Measurements from ENCODE around the gene CST4. TPM values are rescaled to one million over a fixed set of nuclear protein-coding genes. Genes with fewer than 3 reads are reported as not detected.
"Not testable (repeated sequence)": the region's sequence is repeated elsewhere in the genome, so short reads cannot be mapped to it uniquely, and the experiment has no call there.

The CST4 gene
- total and polyA plus RNA-seq, 7 experiments from 2014 or later = not detected

- H3K9me3 Mint-ChIP-seq; H3K27ac Mint-ChIP-seq; H3K36me3 Mint-ChIP-seq; H3K27me3 ChIP-seq (ENCODE audit: control insufficient read depth in 2 of 2, insufficient read depth in 2 of 2, low read length in 2 of 2); ATAC-seq; H3K4me3 ChIP-seq (ENCODE audit: low read length); H3K36me3 ChIP-seq (ENCODE audit: control insufficient read depth in 2 of 3, insufficient read depth in 3 of 3, low read length in 3 of 3); CTCF ChIA-PET; H3K9me3 ChIP-seq (ENCODE audit: control insufficient read depth in 2 of 3, low read length in 3 of 3); intact Hi-C loops (cut with micrococcal nuclease); H3K27ac ChIP-seq (ENCODE audit: low read depth, low read length); H3K4me1 Mint-ChIP-seq; POLR2A ChIA-PET; H3K4me1 ChIP-seq (ENCODE audit: control insufficient read depth in 2 of 2, insufficient read depth in 2 of 2, low read length in 2 of 2); DNase-seq; H3K4me3 Mint-ChIP-seq: not testable (repeated sequence)
- peaks cover 0 to 30% (median 14%) of the 10 kb centered on the region in 5 donors for H3K27me3 Mint-ChIP-seq
Observed at GRCh38 chr20:23722851-23723250, 34.0 kb upstream of the CST4 start.

- Histone ChIP-seq H3K27me3 (ENCODE audit: control insufficient read depth in 2 of 2, insufficient read depth in 2 of 2, low read length in 2 of 2) (no peaks in the 10 kb centered on the region), H3K4me3 (ENCODE audit: low read length) (no peak overlapping the region), H3K4me1 (ENCODE audit: control insufficient read depth in 2 of 2, insufficient read depth in 2 of 2, low read length in 2 of 2) (no peaks in the 10 kb centered on the region), H3K36me3 (ENCODE audit: control insufficient read depth in 2 of 3, insufficient read depth in 3 of 3, low read length in 3 of 3) (no peaks in the 10 kb centered on the region), H3K9me3 (ENCODE audit: control insufficient read depth in 2 of 3, low read length in 3 of 3) (no peaks in the 10 kb centered on the region), H3K27ac (ENCODE audit: low read depth, low read length) (no peak overlapping the region)
- Mint-ChIP-seq H3K27me3 (peaks cover 0 to 36% (median 20%) of the 10 kb centered on the region in 5 donors), H3K4me3 (no peak overlapping the region), H3K27ac (no peak overlapping the region), H3K9me3 (peaks cover 0 to 7% (median 2%) of the 10 kb centered on the region in 11 donors), H3K4me1 (no peaks in the 10 kb centered on the region), H3K36me3 (peaks cover 0 to 1% (median 0%) of the 10 kb centered on the region in 5 donors)
- DNase-seq = no peak
- ChIA-PET CTCF (no interaction called here), POLR2A (no interaction called here)
- intact Hi-C loops (cut with micrococcal nuclease) = no loop called here
- ATAC-seq = no peak
Observed at GRCh38 chr20:23721962-23722361, 33.1 kb upstream of the CST4 start.

- H3K36me3 ChIP-seq (ENCODE audit: control insufficient read depth in 2 of 3, insufficient read depth in 3 of 3, low read length in 3 of 3); ATAC-seq; H3K4me1 Mint-ChIP-seq; H3K4me3 Mint-ChIP-seq; intact Hi-C loops (cut with micrococcal nuclease); POLR2A ChIA-PET; H3K4me3 ChIP-seq (ENCODE audit: low read length); H3K27ac ChIP-seq (ENCODE audit: low read depth, low read length); H3K27me3 ChIP-seq (ENCODE audit: control insufficient read depth in 2 of 2, insufficient read depth in 2 of 2, low read length in 2 of 2); DNase-seq; H3K9me3 ChIP-seq (ENCODE audit: control insufficient read depth in 2 of 3, low read length in 3 of 3); H3K27ac Mint-ChIP-seq; H3K36me3 Mint-ChIP-seq; H3K4me1 ChIP-seq (ENCODE audit: control insufficient read depth in 2 of 2, insufficient read depth in 2 of 2, low read length in 2 of 2); CTCF ChIA-PET: not testable (repeated sequence)
- peaks cover 0 to 15% (median 5%) of the 10 kb centered on the region in 11 donors for H3K9me3 Mint-ChIP-seq
- peaks cover 0 to 37% (median 22%) of the 10 kb centered on the region in 5 donors for H3K27me3 Mint-ChIP-seq
Observed at GRCh38 chr20:23719351-23719750, 30.5 kb upstream of the CST4 start.

GRCh38 chr20:23711778-23712177 lies 22.9 kb upstream of the CST4 start:
- DNase-seq; H3K9me3 Mint-ChIP-seq; H3K27ac Mint-ChIP-seq; H3K4me3 ChIP-seq (ENCODE audit: low read length); H3K4me1 ChIP-seq (ENCODE audit: control insufficient read depth in 2 of 2, insufficient read depth in 2 of 2, low read length in 2 of 2); H3K4me1 Mint-ChIP-seq; H3K9me3 ChIP-seq (ENCODE audit: control insufficient read depth in 2 of 3, low read length in 3 of 3); H3K27ac ChIP-seq (ENCODE audit: low read depth, low read length); intact Hi-C loops (cut with micrococcal nuclease); POLR2A ChIA-PET; CTCF ChIA-PET; H3K27me3 Mint-ChIP-seq; H3K36me3 ChIP-seq (ENCODE audit: control insufficient read depth in 2 of 3, insufficient read depth in 3 of 3, low read length in 3 of 3); H3K27me3 ChIP-seq (ENCODE audit: control insufficient read depth in 2 of 2, insufficient read depth in 2 of 2, low read length in 2 of 2); ATAC-seq; H3K36me3 Mint-ChIP-seq; H3K4me3 Mint-ChIP-seq: not testable (repeated sequence)

- intact Hi-C loops (cut with micrococcal nuclease) = no loop called here
- Mint-ChIP-seq H3K4me3 (no peak overlapping the region), H3K27me3 (peaks cover 0 to 9% (median under 1%) of the 10 kb centered on the region in 5 donors), H3K36me3 (no peaks in the 10 kb centered on the region), H3K27ac (no peak overlapping the region), H3K4me1 (no peaks in the 10 kb centered on the region), H3K9me3 (peaks cover 0 to 1% (median 0%) of the 10 kb centered on the region in 11 donors)
- ATAC-seq = no peak
- H3K36me3 ChIP-seq (ENCODE audit: control insufficient read depth in 2 of 3, insufficient read depth in 3 of 3, low read length in 3 of 3) = no peaks in the 10 kb centered on the region
- H3K9me3 ChIP-seq (ENCODE audit: control insufficient read depth in 2 of 3, low read length in 3 of 3) = no peaks in the 10 kb centered on the region
- DNase-seq = no peak
- H3K27me3 ChIP-seq (ENCODE audit: control insufficient read depth in 2 of 2, insufficient read depth in 2 of 2, low read length in 2 of 2) = no peaks in the 10 kb centered on the region
- ChIA-PET CTCF (no interaction called here), POLR2A (no interaction called here)
- no peak overlapping the region for H3K27ac ChIP-seq (ENCODE audit: low read depth, low read length)
- H3K4me3 ChIP-seq (ENCODE audit: low read length) = no peak overlapping the region
- H3K4me1 ChIP-seq (ENCODE audit: control insufficient read depth in 2 of 2, insufficient read depth in 2 of 2, low read length in 2 of 2) = no peaks in the 10 kb centered on the region
Observed at GRCh38 chr20:23710771-23711170, 21.9 kb upstream of the CST4 start.

GRCh38 chr20:23705895-23706294 lies 17.1 kb upstream of the CST4 start:
- Histone ChIP-seq H3K9me3 (ENCODE audit: control insufficient read depth in 2 of 3, low read length in 3 of 3) (no peaks in the 10 kb centered on the region), H3K4me3 (ENCODE audit: low read length) (no peak overlapping the region), H3K27me3 (ENCODE audit: control insufficient read depth in 2 of 2, insufficient read depth in 2 of 2, low read length in 2 of 2) (no peaks in the 10 kb centered on the region), H3K27ac (ENCODE audit: low read depth, low read length) (no peak overlapping the region), H3K36me3 (ENCODE audit: control insufficient read depth in 2 of 3, insufficient read depth in 3 of 3, low read length in 3 of 3) (no peaks in the 10 kb centered on the region), H3K4me1 (ENCODE audit: control insufficient read depth in 2 of 2, insufficient read depth in 2 of 2, low read length in 2 of 2) (no peaks in the 10 kb centered on the region)
- CTCF ChIA-PET = no interaction called here
- POLR2A ChIA-PET = no interaction called here
- intact Hi-C loops (cut with micrococcal nuclease) = no loop called here
- Mint-ChIP-seq H3K27me3 (peaks cover 0 to 15% (median 10%) of the 10 kb centered on the region in 5 donors), H3K4me3 (no peak overlapping the region), H3K27ac (no peak overlapping the region), H3K36me3 (no peaks in the 10 kb centered on the region), H3K4me1 (no peaks in the 10 kb centered on the region), H3K9me3 (peaks cover 0 to 3% (median 0%) of the 10 kb centered on the region in 11 donors)
- ATAC-seq = no peak
- DNase-seq = no peak

- no peak overlapping the region for H3K27ac Mint-ChIP-seq
- H3K9me3 Mint-ChIP-seq = peaks cover 0 to 3% (median 0%) of the 10 kb centered on the region in 11 donors
- ATAC-seq (no peak), DNase-seq (no peak)
- no peaks in the 10 kb centered on the region for H3K4me1 Mint-ChIP-seq
- Histone ChIP-seq H3K27me3 (ENCODE audit: control insufficient read depth in 2 of 2, insufficient read depth in 2 of 2, low read length in 2 of 2) (no peaks in the 10 kb centered on the region), H3K4me3 (ENCODE audit: low read length) (no peak overlapping the region), H3K36me3 (ENCODE audit: control insufficient read depth in 2 of 3, insufficient read depth in 3 of 3, low read length in 3 of 3) (no peaks in the 10 kb centered on the region), H3K9me3 (ENCODE audit: control insufficient read depth in 2 of 3, low read length in 3 of 3) (no peaks in the 10 kb centered on the region), H3K4me1 (ENCODE audit: control insufficient read depth in 2 of 2, insufficient read depth in 2 of 2, low read length in 2 of 2) (no peaks in the 10 kb centered on the region), H3K27ac (ENCODE audit: low read depth, low read length) (no peak overlapping the region)
- intact Hi-C loops (cut with micrococcal nuclease) = no loop called here
- POLR2A ChIA-PET = no interaction called here
- CTCF ChIA-PET = no interaction called here
- no peaks in the 10 kb centered on the region for H3K36me3 Mint-ChIP-seq
- peaks cover 0 to 16% (median 13%) of the 10 kb centered on the region in 5 donors for H3K27me3 Mint-ChIP-seq
- no peak overlapping the region for H3K4me3 Mint-ChIP-seq
Observed at GRCh38 chr20:23702021-23702420, 13.2 kb upstream of the CST4 start.
